HCT116 (cell line): ENCODE measurements around the gene RAB37. TPM values are rescaled to one million over a fixed set of nuclear protein-coding genes. Genes with fewer than 3 reads are reported as not detected.

Experiments
- ATAC-seq: fragments of 200-7000 bp; cut with Tn5 transposase; 2 replicates; pipeline ENCODE4 v1.9.1; 2020; ENCODE audit warnings: mild to moderate bottlenecking, moderate library complexity
- BruUV-seq: library from RNA; stranded (reverse); fragments of 400-500 nt; replicated peaks from 2 replicates; lab custom pipeline; 2021; lab: Mats Ljungman, UMichigan
- CTCF ChIA-PET: fragments of 300-600 bp; sonication (Branson Sonifier 250); formaldehyde crosslinking; loops from one replicate; lab custom pipeline; 2021; ENCODE audit warnings: antibody characterized with exemption; lab: Charles Lee
- POLR2A ChIA-PET: fragments of 300-600, 350-600 bp; sonication (Branson Sonifier 250); formaldehyde crosslinking; loops from one replicate; lab custom pipeline; 2021; ENCODE audit warnings: antibody characterized with exemption; lab: Charles Lee
- RAD21 ChIA-PET, 2 experiments: fragments of 300-600 bp; sonication (Branson Sonifier 250); formaldehyde crosslinking; loops; one replicate each; lab custom pipeline; 2023; ENCODE audit warnings: low total read pairs in 2 of 2; ENCODE audit not compliant: uncharacterized antibody in 2 of 2, unreplicated experiment in 2 of 2, low non-redundant PET in 1 of 2; lab: Charles Lee
- DNase-seq: peaks from one replicate; pipeline ENCODE4 v3.0.0-alpha.2; 2010; ENCODE audit warnings: low read depth, low spot score
- H2AFZ ChIP-seq: fragments of 200-600 bp; shearing (Covaris generic), sonication (generic); 2 replicates; pipeline ENCODE4 v1.6.1; 2017; ENCODE audit warnings: low read depth, mixed run types, mixed read lengths, antibody characterized with exemption, low read length; ENCODE audit not compliant: poor library complexity, severe bottlenecking
- H3K27ac ChIP-seq: 2 replicates; pipeline ENCODE4 v1.5.1; 2012; ENCODE audit warnings: low read depth, low read length
- H3K27me3 ChIP-seq: fragments of 200-600 bp; sonication (generic); 2 replicates; pipeline ENCODE4 v1.6.1; 2016; ENCODE audit warnings: mixed run types, low read length, mixed read lengths; ENCODE audit not compliant: insufficient read depth
- H3K36me3 ChIP-seq, 2 experiments: fragments of 200-500 bp in 1 of 2; fragments of 200-600 bp in 1 of 2; sonication (Bioruptor generic) in 1 of 2; sonication (generic) in 1 of 2; 2 replicates each; pipeline versions ENCODE4 v1.5.1 to v1.6.1; 2014 to 2016; ENCODE audit warnings: low read length in 2 of 2, inconsistent platforms in 1 of 2, mixed read lengths in 1 of 2, mixed run types in 1 of 2; ENCODE audit not compliant: insufficient read depth in 2 of 2, control insufficient read depth in 1 of 2
- H3K4me1 ChIP-seq, 2 experiments: fragments of 200-600 bp in 1 of 2; sonication (generic) in 1 of 2; 2 replicates each; pipeline versions ENCODE4 v1.5.1 to v1.6.1; 2012 to 2017; ENCODE audit warnings: low read length in 2 of 2, inconsistent platforms in 1 of 2, mild to moderate bottlenecking in 1 of 2, mixed read lengths in 1 of 2, mixed run types in 1 of 2, moderate library complexity in 1 of 2; ENCODE audit not compliant: insufficient read depth in 2 of 2, control insufficient read depth in 1 of 2
- H3K4me2 ChIP-seq: fragments of 200-600 bp; sonication (generic); 2 replicates; pipeline ENCODE4 v1.6.1; 2017; ENCODE audit warnings: mixed run types, low read length, mixed read lengths
- H3K4me3 ChIP-seq, 2 experiments: fragments of 200-600 bp in 1 of 2; sonication (generic) in 1 of 2; replicated peaks in 1 of 2; 2 replicates each; pipeline ENCODE4 v1.5.1; 2011 to 2016; ENCODE audit warnings: low read length in 2 of 2, control low read depth in 1 of 2, low read depth in 1 of 2, mild to moderate bottlenecking in 1 of 2, mixed read lengths in 1 of 2, mixed run types in 1 of 2
- H3K79me2 ChIP-seq: fragments of 200-600 bp; sonication (generic); 2 replicates; pipeline ENCODE4 v1.6.1; 2017; ENCODE audit warnings: mild to moderate bottlenecking, mixed run types, low read length, moderate library complexity, mixed read lengths; ENCODE audit not compliant: insufficient read depth
- H3K9ac ChIP-seq: fragments of 200-600 bp; sonication (generic); 2 replicates; pipeline ENCODE4 v1.6.1; 2016; ENCODE audit warnings: low read length, mixed read lengths
- H3K9me2 ChIP-seq: fragments of 200-600 bp; sonication (generic), shearing (Covaris generic); 2 replicates; pipeline ENCODE4 v1.6.1; 2017; ENCODE audit warnings: mixed run types, mild to moderate bottlenecking, moderate library complexity; ENCODE audit not compliant: insufficient read depth
- H3K9me3 ChIP-seq, 2 experiments: fragments of 200-500 bp in 1 of 2; fragments of 200-600 bp in 1 of 2; sonication (Bioruptor generic) in 1 of 2; sonication (generic) in 1 of 2; 2 replicates each; pipeline ENCODE4 v1.6.1; 2014 to 2017; ENCODE audit warnings: low read length in 2 of 2, mixed read lengths in 2 of 2, inconsistent platforms in 1 of 2, low read depth in 1 of 2, mild to moderate bottlenecking in 1 of 2, mixed run types in 1 of 2, moderate library complexity in 1 of 2; ENCODE audit not compliant: control insufficient read depth in 1 of 2, insufficient read depth in 1 of 2
- H4K20me1 ChIP-seq: fragments of 200-600 bp; sonication (generic), shearing (Covaris generic); 2 replicates; pipeline ENCODE4 v1.6.1; 2017; ENCODE audit warnings: mixed run types, mild to moderate bottlenecking, moderate library complexity; ENCODE audit not compliant: insufficient read depth
- CBX3 ChIP-seq: IDR thresholded peaks from 2 replicates; pipeline ENCODE4 v1.6.1; 2012; ENCODE audit warnings: low read depth
- CEBPB ChIP-seq: IDR thresholded peaks from 2 replicates; pipeline ENCODE4 v1.6.1; 2012; ENCODE audit warnings: low read depth
- EGR1 ChIP-seq: IDR thresholded peaks from 2 replicates; pipeline ENCODE4 v1.6.1; 2012; ENCODE audit warnings: low read depth
- ELF1 ChIP-seq: IDR thresholded peaks from 2 replicates; pipeline ENCODE4 v1.6.1; 2012; ENCODE audit warnings: low read depth, borderline replicate concordance
- EZH2phosphoT487 ChIP-seq: fragments of 200-600 bp; IDR thresholded peaks from 2 replicates; pipeline ENCODE4 v1.6.1; 2018; ENCODE audit warnings: antibody characterized with exemption, borderline replicate concordance
- POLR2A ChIP-seq: IDR thresholded peaks from 2 replicates; pipeline ENCODE4 v1.7.0; 2011; ENCODE audit warnings: borderline replicate concordance; ENCODE audit not compliant: insufficient read depth, insufficient read length; ENCODE audit errors: extremely low read depth
- SP1 ChIP-seq: IDR thresholded peaks from 2 replicates; pipeline ENCODE4 v1.6.1; 2012; ENCODE audit warnings: low read depth
- SRF ChIP-seq: IDR thresholded peaks from 2 replicates; pipeline ENCODE4 v1.6.1; 2012; ENCODE audit warnings: low read depth
- TCF7L2 ChIP-seq: IDR thresholded peaks from 2 replicates; pipeline ENCODE4 v1.7.0; 2011; ENCODE audit warnings: borderline replicate concordance, inconsistent platforms; ENCODE audit not compliant: insufficient read depth, insufficient read length; ENCODE audit errors: extremely low read depth
- ZNF274 ChIP-seq: fragments of 200-500 bp; sonication (Bioruptor generic); IDR thresholded peaks from 2 replicates; pipeline ENCODE4 v1.6.1; 2014; ENCODE audit warnings: mild to moderate bottlenecking, low read depth, low read length, inconsistent platforms
- intact Hi-C: fragments of 100-400 bp; cut with micrococcal nuclease; formaldehyde crosslinking; loops from 2 replicates; pipeline ENCODE4 v1.10.0; 2022
- total RNA-seq: library from RNA; stranded (reverse); gene quantifications from one replicate; pipeline ENCODE4 v1.2.1, GENCODE V29; 2021; ENCODE audit not compliant: unreplicated experiment
- TF ChIP-seq, protein P1 (sequence below), 3 experiments: fragments of 200-600 bp in 1 of 3; sonication (generic) in 1 of 3; IDR thresholded peaks in 2 of 3; conservative IDR thresholded peaks in 1 of 3; 2 replicates each; pipeline ENCODE4 v1.5.1; 2012 to 2017; ENCODE audit warnings: low read depth in 2 of 3, low read length in 2 of 3, antibody characterized with exemption in 1 of 3, borderline replicate concordance in 1 of 3, control low read depth in 1 of 3, mild to moderate bottlenecking in 1 of 3, mixed read lengths in 1 of 3, mixed run types in 1 of 3, moderate library complexity in 1 of 3; ENCODE audit not compliant: insufficient read depth in 1 of 3
- TF ChIP-seq, protein P2 (sequence below): IDR thresholded peaks from 2 replicates; pipeline ENCODE4 v1.6.1; 2012
- TF ChIP-seq, protein P3 (sequence below): IDR thresholded peaks from 2 replicates; pipeline ENCODE4 v1.6.1; 2012; ENCODE audit warnings: low read depth

Gene RAB37
- total RNA-seq, 1 experiment from 2014 or later: 8.2 TPM

DNA sequence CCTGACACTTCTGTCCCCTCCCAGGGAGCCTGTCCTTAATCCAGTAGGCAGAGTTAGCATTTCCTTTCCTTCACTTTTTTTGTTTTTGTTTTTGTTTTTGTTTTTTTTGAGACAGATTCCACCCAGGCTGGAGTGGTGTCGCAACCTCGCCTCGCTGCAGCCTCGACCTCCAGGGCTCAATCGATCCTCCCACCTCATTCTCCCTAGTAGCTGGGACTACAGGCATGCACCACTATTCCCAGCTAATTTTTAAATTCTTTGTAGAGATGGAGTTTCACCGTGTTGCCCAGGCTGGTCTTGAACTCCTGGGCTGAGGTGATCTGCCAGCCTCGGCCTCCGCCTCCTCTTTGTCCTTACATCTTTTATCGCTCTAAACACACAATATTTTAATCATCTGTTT is 15.4 kb downstream of the RAB37 start:
- no peak overlapping the region for H3K27ac ChIP-seq
- no peak overlapping the region for H2AFZ ChIP-seq
- H3K4me1 ChIP-seq: peaks cover 39 to 56% of the 10 kb centered on the region in 2 experiments
- no TSS peak for BruUV-seq
- H3K4me2 ChIP-seq: peak overlapping the region; percentile 43
- H3K36me3 ChIP-seq: peaks cover 0 to 2% of the 10 kb centered on the region in 2 experiments; a peak in 2 of 4 replicates
- peaks cover 82% of the 10 kb centered on the region for H3K79me2 ChIP-seq
- peaks cover 3% of the 10 kb centered on the region; the same call in 1 of the 2 replicates for H4K20me1 ChIP-seq
- CTCF ChIA-PET: interaction anchor here (1.4 kb wide), 1 partner anchor 95 kb away, joined by 4 read pairs; no protein-coding TSS in a partner anchor
- intact Hi-C loops: no loop called here
- H3K9me2 ChIP-seq: no peaks in the 10 kb centered on the region
- no peak overlapping the region for H3K4me3 ChIP-seq
- no peak overlapping the region for H3K9ac ChIP-seq
- no peaks in the 10 kb centered on the region for H3K27me3 ChIP-seq
- TF ChIP-seq SRF: no peak
- TF ChIP-seq EGR1: no peak
- TF ChIP-seq POLR2A: no peak
- TF ChIP-seq CBX3: no peak
- TF ChIP-seq TCF7L2: no peak
- no peak for TF ChIP-seq SP1
- DNase-seq: no peak
- POLR2A ChIA-PET: no interaction called here
- ATAC-seq: no peak
- H3K9me3 ChIP-seq: no peaks in the 10 kb centered on the region
- RAD21 ChIA-PET: no interaction called here

DNA sequence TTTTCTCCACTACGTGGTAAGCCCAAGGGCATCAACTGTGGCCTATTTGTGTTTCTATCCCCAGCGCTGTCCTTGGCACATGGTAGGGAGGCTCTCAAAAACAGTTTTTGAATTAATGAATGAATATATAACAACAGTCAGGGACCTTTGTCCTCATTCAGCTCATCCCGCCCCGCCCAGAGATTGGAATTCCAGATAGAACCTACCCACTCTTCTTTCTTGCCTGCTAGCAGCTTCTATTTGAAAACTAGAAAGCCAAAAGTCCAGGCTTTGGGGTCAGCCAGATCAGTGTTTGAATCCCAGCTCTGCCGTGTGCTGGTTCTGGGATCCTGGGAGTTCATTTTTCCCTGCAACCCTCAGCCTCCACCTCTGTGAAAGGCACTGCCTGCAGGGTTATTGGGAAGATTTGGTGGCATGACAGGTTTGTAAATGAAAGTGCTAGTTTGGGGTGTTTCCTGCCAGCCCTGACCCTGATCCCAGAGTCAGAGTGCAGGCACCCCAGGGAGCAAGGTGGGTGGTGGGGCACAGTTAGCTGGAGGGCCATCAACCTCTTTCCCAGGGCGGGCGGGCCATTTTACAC is 15.9 kb downstream of the RAB37 start:
- no peaks in the 10 kb centered on the region for H3K27me3 ChIP-seq
- no peaks in the 10 kb centered on the region for H3K9me2 ChIP-seq
- H3K4me1 ChIP-seq: peaks cover 40 to 56% of the 10 kb centered on the region in 2 experiments
- H3K4me2 ChIP-seq: peak overlapping the region; percentile 43
- intact Hi-C loops: no loop called here
- no peak overlapping the region for H3K27ac ChIP-seq
- ChIA-PET CTCF (interaction anchor here (1.2 to 1.4 kb wide), 2 partner anchors 23 to 96 kb away, joined by 4 read pairs; partner anchors contain the start of gene NAT9), POLR2A (interaction anchor here (1.0 kb wide), 1 partner anchor 24 kb away, joined by 4 read pairs; the partner anchor contains the start of gene NAT9), RAD21 (no interaction called here)
- H3K79me2 ChIP-seq: peaks cover 87% of the 10 kb centered on the region
- DNase-seq (no peak), ATAC-seq (no peak)
- peaks cover 0 to 2% of the 10 kb centered on the region in 2 experiments; a peak in 2 of 4 replicates for H3K36me3 ChIP-seq
- H3K9me3 ChIP-seq: no peaks in the 10 kb centered on the region
- BruUV-seq: no TSS peak
- H2AFZ ChIP-seq: no peak overlapping the region
- H4K20me1 ChIP-seq: peaks cover 3% of the 10 kb centered on the region; the same call in 1 of the 2 replicates
- no peak overlapping the region for H3K9ac ChIP-seq
- no peak overlapping the region for H3K4me3 ChIP-seq
- TF ChIP-seq, protein P1, sequence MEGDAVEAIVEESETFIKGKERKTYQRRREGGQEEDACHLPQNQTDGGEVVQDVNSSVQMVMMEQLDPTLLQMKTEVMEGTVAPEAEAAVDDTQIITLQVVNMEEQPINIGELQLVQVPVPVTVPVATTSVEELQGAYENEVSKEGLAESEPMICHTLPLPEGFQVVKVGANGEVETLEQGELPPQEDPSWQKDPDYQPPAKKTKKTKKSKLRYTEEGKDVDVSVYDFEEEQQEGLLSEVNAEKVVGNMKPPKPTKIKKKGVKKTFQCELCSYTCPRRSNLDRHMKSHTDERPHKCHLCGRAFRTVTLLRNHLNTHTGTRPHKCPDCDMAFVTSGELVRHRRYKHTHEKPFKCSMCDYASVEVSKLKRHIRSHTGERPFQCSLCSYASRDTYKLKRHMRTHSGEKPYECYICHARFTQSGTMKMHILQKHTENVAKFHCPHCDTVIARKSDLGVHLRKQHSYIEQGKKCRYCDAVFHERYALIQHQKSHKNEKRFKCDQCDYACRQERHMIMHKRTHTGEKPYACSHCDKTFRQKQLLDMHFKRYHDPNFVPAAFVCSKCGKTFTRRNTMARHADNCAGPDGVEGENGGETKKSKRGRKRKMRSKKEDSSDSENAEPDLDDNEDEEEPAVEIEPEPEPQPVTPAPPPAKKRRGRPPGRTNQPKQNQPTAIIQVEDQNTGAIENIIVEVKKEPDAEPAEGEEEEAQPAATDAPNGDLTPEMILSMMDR (IDR thresholded peaks at IDR 0.05 in 2 of 3, conservative IDR thresholded peaks at IDR 0.05 in 1 of 3; ENCODE audit: borderline replicate concordance in 1 of 3, insufficient read depth in 1 of 3, low read depth in 2 of 3, low read length in 2 of 3): no peak
- TF ChIP-seq, protein P2, sequence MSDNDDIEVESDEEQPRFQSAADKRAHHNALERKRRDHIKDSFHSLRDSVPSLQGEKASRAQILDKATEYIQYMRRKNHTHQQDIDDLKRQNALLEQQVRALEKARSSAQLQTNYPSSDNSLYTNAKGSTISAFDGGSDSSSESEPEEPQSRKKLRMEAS: no peak
- TF ChIP-seq EZH2phosphoT487 (no peak), EGR1 (no peak), CEBPB (no peak), ELF1 (no peak), ZNF274 (no peak)
- TF ChIP-seq, protein P3, sequence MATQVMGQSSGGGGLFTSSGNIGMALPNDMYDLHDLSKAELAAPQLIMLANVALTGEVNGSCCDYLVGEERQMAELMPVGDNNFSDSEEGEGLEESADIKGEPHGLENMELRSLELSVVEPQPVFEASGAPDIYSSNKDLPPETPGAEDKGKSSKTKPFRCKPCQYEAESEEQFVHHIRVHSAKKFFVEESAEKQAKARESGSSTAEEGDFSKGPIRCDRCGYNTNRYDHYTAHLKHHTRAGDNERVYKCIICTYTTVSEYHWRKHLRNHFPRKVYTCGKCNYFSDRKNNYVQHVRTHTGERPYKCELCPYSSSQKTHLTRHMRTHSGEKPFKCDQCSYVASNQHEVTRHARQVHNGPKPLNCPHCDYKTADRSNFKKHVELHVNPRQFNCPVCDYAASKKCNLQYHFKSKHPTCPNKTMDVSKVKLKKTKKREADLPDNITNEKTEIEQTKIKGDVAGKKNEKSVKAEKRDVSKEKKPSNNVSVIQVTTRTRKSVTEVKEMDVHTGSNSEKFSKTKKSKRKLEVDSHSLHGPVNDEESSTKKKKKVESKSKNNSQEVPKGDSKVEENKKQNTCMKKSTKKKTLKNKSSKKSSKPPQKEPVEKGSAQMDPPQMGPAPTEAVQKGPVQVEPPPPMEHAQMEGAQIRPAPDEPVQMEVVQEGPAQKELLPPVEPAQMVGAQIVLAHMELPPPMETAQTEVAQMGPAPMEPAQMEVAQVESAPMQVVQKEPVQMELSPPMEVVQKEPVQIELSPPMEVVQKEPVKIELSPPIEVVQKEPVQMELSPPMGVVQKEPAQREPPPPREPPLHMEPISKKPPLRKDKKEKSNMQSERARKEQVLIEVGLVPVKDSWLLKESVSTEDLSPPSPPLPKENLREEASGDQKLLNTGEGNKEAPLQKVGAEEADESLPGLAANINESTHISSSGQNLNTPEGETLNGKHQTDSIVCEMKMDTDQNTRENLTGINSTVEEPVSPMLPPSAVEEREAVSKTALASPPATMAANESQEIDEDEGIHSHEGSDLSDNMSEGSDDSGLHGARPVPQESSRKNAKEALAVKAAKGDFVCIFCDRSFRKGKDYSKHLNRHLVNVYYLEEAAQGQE: no peak
